Raji (cell line): ENCODE measurements around the gene ENPP1.

Experiments used
- POLR2A ChIP-seq: IDR thresholded peaks from 2 replicates; pipeline ENCODE4 v1.6.1; 2011; ENCODE audit warnings: low read depth, low read length, control low read depth; ENCODE audit not compliant: insufficient read depth

The ENPP1 gene

DNA sequence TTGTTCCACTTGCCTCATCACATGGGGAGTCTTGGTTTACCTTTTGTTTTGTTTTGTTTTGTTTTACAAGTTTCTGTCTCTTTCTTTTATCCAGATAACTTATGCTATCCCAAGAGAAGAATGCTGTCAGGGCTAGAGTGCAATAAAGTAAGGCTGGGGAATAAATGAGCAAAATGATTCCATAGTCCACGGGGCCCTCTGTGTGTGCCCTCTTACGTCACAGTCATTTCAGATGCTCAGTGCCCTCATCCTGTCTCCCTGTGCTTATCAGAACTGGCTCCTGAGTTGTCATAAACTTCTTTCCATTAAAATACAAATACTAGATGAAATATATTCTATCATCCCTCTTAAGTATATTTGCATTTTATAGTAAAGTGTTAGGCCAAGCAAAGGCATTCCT is 30.8 kb upstream of the ENPP1 start:
- TF ChIP-seq POLR2A = no peak

DNA sequence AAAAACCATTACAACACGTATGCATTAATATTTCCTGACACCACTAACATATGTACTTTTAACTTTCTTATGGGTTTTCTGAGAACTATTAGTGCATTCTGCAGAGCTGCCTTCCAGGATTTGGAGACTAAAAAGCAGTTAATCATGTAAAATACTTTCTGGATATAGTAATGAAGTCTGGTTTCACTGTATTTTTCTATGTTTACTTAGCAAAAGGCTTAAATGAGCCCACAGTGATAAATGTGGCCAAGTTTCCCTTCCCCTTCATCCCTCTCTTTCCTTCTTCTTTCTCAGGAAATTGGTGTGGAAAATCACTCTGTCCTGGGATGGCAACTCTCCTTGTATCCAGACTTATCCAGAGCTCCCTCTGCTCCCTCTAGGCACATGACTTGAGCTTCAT is 29.7 kb upstream of the ENPP1 start:
- TF ChIP-seq POLR2A = no peak

DNA sequence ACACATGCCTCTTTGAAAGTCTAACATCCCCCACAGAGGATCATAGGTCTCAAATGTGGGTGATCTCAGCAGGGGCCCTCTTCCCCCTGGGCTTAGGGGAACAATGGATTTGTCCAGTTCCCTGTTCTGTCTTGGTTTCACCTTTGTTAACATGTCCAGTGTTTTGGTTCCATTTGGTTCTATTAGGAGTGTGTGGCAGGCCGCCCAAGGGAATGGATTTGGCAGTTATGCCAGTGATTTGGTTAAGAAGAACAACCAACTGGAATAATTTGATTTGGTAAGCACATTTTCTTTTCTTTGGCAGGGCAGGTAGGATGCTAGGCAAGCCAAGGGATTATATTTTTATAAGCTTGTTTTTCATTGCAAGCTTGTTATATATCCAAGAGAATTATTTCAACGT is 28.5 kb upstream of the ENPP1 start:
- no peak for TF ChIP-seq POLR2A

DNA sequence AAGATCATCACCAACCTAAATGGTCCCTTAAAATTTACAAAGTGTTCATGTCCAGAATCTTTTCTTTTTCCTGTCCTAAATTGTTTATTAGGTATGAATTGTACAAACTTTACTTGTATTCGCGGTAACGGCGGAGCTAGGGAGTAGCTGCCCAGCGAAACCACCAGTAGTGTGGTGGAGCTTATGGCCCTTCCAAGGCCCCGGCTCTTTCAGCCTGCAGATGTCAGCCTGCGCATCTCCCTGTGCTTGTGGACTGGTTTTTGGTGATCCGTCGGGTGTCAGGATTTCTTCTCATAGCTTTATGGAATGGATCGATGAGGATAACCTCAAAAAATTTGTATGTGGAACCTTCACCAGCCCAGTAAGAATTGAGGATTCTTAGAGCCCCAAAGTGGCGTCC is 27.2 kb upstream of the ENPP1 start:
- no peak for TF ChIP-seq POLR2A

DNA sequence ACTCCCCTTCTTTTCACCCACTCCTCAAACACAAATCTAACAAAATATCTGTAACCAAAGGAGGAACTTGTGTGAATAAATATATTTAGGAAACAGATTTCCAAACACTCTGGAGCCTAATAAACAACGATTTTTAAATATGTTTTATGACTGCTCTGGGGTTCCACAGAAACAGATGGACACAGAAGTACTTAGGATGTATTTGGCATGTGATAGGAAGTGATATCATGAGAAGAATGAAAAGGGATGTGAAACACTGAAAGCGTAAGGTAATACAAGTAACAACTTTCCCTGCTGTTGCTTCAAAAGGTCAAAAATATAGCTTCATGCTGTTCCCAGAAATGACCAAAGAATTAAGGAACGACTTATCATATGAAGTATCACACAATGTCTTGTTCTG is 26.1 kb upstream of the ENPP1 start:
- TF ChIP-seq POLR2A = no peak

DNA sequence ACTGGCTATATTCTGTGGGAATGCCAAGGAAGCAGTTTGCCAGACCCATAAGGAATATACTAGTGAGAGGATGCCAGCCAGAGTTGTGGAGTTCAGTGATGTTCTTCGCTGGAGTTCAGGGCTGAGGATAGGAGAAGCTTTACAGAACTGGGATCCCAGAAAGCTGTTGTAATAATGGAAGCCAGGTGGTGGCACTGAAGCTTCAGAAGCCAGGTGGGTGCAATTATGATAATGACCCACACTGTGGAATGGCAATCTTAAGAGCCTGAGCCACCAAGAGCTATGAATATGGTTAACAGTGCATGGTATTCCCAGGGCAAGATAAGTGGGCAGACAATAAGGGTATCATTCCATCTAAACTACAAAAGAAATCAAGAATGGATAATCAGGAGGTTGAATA is 25.1 kb upstream of the ENPP1 start:
- TF ChIP-seq POLR2A = no peak

DNA sequence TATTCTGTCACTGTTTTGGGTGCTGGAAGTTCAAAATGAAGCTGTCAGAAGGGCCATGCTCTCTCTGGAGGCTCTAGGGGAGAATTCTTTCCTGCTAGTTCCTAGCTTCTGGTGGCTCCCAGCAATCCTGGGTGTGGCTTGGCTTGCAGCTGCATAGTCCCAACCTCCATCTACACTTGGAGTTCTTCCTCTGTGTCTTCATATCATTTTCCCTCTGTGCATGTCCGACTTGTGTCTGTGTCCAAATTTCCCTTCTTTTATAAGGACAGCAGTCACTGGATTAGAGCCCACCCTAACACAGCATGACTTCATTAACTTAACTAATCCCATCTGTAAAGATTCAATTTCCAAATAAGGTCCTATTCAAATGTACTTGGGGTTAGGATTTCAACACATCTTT is 23.3 kb upstream of the ENPP1 start:
- no peak for TF ChIP-seq POLR2A

DNA sequence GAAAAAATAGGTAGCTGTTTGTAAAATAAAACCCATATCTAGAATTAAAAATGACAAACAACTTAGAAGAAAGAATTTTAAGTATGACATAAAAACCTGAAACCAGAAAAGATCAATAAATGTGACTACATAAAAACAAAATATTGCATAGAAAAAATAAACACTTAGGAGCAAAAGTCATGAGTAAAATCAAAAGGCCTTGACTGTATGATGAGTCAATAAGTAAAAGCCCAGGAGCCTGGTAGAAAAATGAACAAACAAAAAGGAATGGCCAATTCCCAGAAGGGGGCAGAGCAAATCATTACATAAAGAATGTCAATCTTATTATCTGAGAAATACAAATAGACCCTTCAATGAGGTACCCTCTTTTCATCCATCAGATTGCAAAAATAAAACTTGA is 20.7 kb upstream of the ENPP1 start:
- no peak for TF ChIP-seq POLR2A

DNA sequence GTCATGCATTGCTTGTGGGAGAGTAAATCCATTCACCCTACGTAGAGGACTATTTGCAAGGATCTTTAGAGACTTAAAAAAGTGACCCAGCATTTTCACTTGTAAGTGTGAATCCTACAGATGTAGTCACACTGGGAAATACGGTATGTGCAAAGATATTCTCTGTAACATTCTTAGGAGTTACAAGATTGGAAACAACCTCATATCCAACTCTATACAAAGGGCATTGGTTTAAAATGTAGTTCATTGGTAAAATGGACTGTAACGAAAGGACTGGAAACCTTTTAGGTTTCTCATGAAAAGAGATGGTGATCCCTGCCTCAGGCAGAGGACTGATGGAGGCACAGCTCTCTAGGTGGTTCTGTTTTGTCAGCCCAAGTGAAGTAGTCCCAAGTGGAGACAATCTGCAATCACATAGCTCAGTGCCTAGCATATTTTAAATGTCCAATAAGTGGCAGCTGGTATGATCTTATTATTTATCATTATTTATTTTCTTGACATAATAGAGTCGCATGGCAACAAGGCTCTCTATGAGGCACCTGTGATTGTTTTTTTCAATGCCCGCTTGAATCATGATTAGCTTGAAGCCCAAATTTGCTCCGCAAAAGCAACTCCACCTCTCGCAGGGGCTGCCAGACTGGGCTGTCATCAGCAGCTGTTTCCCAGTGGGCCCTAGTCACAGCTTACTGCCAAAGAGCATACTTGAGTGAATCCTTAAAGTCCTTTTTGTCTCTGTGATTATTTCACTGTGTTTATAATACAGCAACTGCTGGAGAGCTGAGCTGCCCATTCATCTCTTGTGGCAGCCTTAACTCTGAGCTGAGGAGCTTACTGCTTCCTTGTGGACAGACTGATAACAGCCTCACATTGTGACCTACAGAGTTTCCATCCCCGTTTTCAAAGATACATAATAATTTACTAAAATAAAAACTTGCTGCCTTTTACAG is 19.8 kb upstream of the ENPP1 start:
- no peak for TF ChIP-seq POLR2A

DNA sequence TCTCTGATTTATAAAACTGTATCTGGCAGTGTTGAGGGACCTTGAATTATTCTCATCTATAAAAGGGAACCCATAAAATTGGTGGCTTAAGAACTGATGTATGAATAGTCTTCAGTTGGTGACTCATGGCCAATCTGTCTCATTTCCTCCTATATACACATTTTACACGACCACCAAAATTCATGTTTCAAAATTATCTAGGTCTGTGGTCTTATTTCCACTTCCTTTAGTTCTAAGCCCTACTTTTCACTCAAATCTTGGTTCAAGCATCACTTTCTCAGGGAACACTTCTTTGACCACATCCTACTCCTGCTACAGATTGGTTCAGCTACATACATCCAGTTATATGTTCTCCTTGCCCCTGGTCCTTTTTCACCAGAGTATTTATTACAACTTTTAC is 18.6 kb upstream of the ENPP1 start:
- TF ChIP-seq POLR2A = no peak

DNA sequence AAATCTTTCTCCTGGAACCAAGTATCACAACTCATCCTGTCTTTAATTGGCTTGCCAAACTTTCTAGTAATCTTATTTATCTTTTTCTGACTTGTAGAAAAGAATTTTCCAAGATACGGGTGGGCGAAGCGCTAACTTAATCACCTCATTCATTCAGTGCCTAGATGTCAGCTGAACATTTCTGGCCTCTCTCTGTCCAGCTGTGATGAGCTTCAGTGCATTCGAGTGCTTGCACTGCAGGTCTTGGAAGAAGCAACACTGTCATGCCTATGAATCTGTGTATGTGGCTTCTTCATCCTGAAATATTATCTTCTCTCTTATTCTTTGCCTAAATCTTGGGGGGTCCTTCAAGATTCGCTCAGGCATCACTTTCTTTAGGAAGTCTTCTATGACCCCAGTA is 16.3 kb upstream of the ENPP1 start:
- TF ChIP-seq POLR2A = no peak

DNA sequence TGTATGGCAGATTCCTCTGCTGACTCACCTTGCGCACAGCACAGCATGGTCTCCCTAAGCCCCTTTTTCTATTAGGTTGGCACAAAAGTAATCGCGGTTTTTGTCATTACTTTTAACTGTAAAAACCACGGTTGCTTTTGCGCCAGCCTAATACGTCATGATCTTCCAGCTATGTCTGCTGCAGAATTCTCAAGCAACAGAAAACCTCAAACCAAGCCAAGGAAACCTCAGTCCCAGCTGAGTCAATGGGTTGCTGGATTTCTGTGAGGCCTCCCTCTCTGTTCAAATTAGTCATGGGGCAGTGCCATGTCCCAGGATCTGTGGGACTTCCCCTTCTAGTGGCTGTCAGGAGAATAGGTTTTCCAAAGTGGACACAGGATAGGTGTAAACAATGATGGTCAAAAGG is 15.7 kb upstream of the ENPP1 start:
- TF ChIP-seq POLR2A = no peak

DNA sequence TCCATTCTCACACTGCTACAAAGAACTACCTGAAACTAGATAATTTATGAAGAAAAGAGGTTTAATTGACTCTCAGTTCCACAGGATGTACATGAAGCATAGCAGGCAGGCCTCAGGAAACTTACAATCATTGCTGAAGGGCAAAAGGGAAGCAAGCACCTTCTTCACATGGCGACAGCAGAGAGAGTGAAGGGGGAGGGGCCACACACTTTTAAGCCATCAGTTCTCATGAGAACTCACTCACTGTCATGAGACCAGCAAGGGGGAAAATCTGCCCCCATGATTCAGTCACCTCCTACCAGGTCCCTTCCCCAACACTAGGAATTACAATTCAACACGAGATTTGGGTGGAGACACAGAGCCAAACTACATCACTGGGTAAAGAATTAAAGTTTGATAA is 12.5 kb upstream of the ENPP1 start:
- no peak for TF ChIP-seq POLR2A

DNA sequence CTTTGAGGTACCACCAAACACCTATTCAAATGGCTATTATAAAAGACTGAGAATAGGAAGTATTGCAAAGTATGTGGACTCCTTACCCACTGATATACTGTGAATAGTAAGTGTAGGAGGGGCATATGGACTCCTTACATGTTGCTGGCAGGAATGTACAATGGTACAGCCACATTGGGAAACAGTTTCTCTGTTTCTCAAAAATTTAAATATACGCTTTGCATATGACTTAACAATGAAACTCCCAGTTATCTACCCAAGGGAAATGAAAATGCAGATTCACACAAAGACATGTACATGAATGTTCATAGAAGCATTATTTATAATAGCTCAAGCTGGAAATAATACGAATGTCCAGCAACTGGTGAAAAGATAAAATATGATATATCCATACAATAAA is 5.5 kb upstream of the ENPP1 start:
- TF ChIP-seq POLR2A = no peak

DNA sequence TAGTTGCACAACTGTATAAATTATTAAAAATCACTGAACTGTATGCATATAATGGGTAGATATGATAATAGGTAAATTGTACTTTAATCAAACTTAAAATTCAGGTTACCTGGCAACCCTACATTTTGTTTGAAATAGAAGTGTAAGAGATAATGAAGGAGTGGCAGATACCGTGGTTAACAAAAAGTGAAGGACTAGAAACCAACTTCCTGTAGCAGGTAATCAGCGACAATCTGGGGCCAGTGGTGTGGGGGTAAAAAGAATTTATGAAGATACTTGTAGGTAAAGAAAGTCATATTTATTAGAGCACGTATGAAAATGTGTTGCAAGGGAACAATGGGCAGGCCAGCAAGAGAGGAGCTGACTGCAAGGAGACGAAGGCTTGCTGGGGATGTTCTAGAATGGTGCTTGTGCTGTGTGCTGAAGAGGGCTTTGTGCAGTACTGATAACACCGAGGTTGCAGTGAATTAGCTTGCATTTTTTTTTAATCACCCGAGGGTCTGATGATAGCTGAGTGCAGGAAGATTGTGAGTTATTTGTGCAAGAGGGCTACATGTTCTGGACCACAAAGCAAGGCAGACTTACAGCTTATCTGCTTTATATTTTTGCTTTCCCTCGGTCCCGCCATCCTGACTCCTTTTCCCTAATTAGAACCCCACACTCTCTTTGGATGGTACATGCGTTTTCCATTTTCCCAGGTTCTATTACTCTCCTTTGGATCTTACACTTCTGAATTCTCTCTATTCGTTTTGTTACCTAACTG is 4.6 kb upstream of the ENPP1 start:
- no peak for TF ChIP-seq POLR2A

DNA sequence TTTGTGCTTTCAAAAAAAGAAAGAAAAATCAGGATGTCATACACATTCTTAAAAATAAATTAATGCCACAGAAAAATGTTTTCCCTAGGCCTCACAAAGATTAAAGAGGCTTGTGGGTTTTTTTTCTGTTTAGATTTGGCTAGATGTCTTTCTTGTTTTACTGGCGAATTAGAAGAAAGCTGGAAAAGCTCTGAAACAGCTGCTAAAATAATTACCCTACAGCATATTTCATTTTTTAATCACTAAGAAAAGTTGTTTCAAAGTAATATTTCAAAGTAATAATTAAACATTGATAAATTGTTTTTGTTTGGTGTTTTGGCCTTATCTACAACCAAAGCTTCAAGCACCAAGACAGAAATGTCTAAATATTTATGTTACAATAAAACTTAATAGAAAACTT is 3.7 kb upstream of the ENPP1 start:
- no peak for TF ChIP-seq POLR2A
